ENCODE measurements around the gene SH3RF3. TPM values are rescaled to one million over a fixed set of nuclear protein-coding genes. Genes with fewer than 3 reads are reported as not detected.

Gene SH3RF3
- total and polyA plus RNA-seq, 10 of the 15 experiments (the other 5 are each of a cell fraction or from before 2014, with no cell fraction given), result 0.08 to 8.8 (median 2.3) TPM

DNA sequence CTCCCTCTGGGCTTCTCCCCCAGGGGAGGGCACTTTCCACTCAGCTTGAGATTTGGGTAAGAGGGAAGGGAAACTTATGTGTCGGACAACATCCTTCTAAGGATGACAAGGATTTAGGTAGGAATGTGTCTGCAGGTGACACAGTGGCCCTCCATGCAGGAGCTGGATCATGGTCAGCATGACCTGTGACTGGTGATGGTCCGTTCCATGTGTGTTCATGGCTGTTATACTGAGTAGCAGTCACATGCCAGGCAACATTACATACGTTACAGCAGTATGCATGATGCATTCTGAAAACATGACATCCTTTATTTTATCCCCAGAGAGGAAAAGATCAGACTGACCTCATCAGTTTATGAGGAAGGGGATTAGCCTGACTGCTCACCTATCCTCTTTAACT is 292.6 kb downstream of the SH3RF3 start:
- no peak for FAIRE-seq
- CTCF ChIA-PET, result interaction anchor here (0.6 kb wide), 1 partner anchor 233 kb away, joined by 4 read pairs; no protein-coding TSS in a partner anchor
- intact Hi-C loops (cut with micrococcal nuclease; ENCODE audit: unreplicated experiment), result no loop called here

More for the DNA sequence above, 292.6 kb downstream of the SH3RF3 start:
- no peak overlapping the region for H3K4me2 ChIP-seq (ENCODE audit: control insufficient read depth, insufficient read depth)
- no peaks in the 10 kb centered on the region for H3K4me1 ChIP-seq (ENCODE audit: control insufficient read depth, insufficient read depth, low read length)
- POLR2A ChIA-PET, result no interaction called here
- TF ChIP-seq, protein P1, sequence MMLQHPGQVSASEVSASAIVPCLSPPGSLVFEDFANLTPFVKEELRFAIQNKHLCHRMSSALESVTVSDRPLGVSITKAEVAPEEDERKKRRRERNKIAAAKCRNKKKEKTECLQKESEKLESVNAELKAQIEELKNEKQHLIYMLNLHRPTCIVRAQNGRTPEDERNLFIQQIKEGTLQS (IDR thresholded peaks at IDR 0.05; ENCODE audit: borderline replicate concordance, extremely low read depth, low read depth, low read length), result no peak
- TF ChIP-seq IRF4 (IDR thresholded peaks at IDR 0.05; ENCODE audit: low read depth, low read length) (no peak), KAT2A (conservative IDR thresholded peaks at IDR 0.05; ENCODE audit: control insufficient read depth, low read depth, low read length) (no peak), GATAD2B (conservative IDR thresholded peaks at IDR 0.05; ENCODE audit: low read depth) (no peak), RFX5 (IDR thresholded peaks at IDR 0.05; ENCODE audit: low read depth, low read length) (no peak), RAD21 (IDR thresholded peaks at IDR 0.05; ENCODE audit: insufficient read depth, low read depth, low read length) (no peak), MYB (IDR thresholded peaks at IDR 0.05; ENCODE audit: borderline replicate concordance, low read depth, low read length) (no peak), NFIC (IDR thresholded peaks at IDR 0.05; ENCODE audit: low read depth, low read length) (no peak), ASH2L (IDR thresholded peaks at IDR 0.05; ENCODE audit: borderline replicate concordance, low read depth) (no peak)
- TF ChIP-seq, protein P2, sequence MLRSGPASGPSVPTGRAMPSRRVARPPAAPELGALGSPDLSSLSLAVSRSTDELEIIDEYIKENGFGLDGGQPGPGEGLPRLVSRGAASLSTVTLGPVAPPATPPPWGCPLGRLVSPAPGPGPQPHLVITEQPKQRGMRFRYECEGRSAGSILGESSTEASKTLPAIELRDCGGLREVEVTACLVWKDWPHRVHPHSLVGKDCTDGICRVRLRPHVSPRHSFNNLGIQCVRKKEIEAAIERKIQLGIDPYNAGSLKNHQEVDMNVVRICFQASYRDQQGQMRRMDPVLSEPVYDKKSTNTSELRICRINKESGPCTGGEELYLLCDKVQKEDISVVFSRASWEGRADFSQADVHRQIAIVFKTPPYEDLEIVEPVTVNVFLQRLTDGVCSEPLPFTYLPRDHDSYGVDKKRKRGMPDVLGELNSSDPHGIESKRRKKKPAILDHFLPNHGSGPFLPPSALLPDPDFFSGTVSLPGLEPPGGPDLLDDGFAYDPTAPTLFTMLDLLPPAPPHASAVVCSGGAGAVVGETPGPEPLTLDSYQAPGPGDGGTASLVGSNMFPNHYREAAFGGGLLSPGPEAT (IDR thresholded peaks at IDR 0.05; ENCODE audit: low read depth), result no peak
- TF ChIP-seq, protein P3, sequence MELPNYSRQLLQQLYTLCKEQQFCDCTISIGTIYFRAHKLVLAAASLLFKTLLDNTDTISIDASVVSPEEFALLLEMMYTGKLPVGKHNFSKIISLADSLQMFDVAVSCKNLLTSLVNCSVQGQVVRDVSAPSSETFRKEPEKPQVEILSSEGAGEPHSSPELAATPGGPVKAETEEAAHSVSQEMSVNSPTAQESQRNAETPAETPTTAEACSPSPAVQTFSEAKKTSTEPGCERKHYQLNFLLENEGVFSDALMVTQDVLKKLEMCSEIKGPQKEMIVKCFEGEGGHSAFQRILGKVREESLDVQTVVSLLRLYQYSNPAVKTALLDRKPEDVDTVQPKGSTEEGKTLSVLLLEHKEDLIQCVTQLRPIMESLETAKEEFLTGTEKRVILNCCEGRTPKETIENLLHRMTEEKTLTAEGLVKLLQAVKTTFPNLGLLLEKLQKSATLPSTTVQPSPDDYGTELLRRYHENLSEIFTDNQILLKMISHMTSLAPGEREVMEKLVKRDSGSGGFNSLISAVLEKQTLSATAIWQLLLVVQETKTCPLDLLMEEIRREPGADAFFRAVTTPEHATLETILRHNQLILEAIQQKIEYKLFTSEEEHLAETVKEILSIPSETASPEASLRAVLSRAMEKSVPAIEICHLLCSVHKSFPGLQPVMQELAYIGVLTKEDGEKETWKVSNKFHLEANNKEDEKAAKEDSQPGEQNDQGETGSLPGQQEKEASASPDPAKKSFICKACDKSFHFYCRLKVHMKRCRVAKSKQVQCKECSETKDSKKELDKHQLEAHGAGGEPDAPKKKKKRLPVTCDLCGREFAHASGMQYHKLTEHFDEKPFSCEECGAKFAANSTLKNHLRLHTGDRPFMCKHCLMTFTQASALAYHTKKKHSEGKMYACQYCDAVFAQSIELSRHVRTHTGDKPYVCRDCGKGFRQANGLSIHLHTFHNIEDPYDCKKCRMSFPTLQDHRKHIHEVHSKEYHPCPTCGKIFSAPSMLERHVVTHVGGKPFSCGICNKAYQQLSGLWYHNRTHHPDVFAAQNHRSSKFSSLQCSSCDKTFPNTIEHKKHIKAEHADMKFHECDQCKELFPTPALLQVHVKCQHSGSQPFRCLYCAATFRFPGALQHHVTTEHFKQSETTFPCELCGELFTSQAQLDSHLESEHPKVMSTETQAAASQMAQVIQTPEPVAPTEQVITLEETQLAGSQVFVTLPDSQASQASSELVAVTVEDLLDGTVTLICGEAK (IDR thresholded peaks at IDR 0.05; ENCODE audit: borderline replicate concordance), result no peak
- TF ChIP-seq, protein P4, sequence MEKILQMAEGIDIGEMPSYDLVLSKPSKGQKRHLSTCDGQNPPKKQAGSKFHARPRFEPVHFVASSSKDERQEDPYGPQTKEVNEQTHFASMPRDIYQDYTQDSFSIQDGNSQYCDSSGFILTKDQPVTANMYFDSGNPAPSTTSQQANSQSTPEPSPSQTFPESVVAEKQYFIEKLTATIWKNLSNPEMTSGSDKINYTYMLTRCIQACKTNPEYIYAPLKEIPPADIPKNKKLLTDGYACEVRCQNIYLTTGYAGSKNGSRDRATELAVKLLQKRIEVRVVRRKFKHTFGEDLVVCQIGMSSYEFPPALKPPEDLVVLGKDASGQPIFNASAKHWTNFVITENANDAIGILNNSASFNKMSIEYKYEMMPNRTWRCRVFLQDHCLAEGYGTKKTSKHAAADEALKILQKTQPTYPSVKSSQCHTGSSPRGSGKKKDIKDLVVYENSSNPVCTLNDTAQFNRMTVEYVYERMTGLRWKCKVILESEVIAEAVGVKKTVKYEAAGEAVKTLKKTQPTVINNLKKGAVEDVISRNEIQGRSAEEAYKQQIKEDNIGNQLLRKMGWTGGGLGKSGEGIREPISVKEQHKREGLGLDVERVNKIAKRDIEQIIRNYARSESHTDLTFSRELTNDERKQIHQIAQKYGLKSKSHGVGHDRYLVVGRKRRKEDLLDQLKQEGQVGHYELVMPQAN (conservative IDR thresholded peaks at IDR 0.05), result no peak
- H3K27ac ChIP-seq (ENCODE audit: control insufficient read depth, insufficient read depth), result no peak overlapping the region
- 26% methylated on average over 3 of the region's 3 CpGs for WGBS (ENCODE audit: insufficient coverage, insufficient replicate concordance, low lambda C conversion rate, missing lambda C conversion rate)
- H3K36me3 ChIP-seq (ENCODE audit: control insufficient read depth in 2 of 2, insufficient read depth in 2 of 2, low read length in 1 of 2), result no peaks in the 10 kb centered on the region
- no peak overlapping the region for H3K9ac ChIP-seq (ENCODE audit: control insufficient read depth, insufficient read depth, low read length)
- RAD21 ChIA-PET (ENCODE audit: unreplicated experiment), result no interaction called here
- no TSS peak for BruUV-seq (replicated peaks)
- H3K79me2 ChIP-seq (ENCODE audit: control insufficient read depth, insufficient read depth, low read length), result no peaks in the 10 kb centered on the region
- DNase-seq (ENCODE audit: low read depth, low spot score) (no peak), ATAC-seq (no peak)
- H2AFZ ChIP-seq (ENCODE audit: control insufficient read depth, low read depth, low read length), result no peak overlapping the region
- no peaks in the 10 kb centered on the region for H3K27me3 ChIP-seq (replicated peaks in 1 of 2; ENCODE audit: control insufficient read depth in 2 of 2, insufficient read depth in 2 of 2, low read length in 1 of 2)
- in situ Hi-C loops (cut with MboI), result no loop called here
- SMC1A ChIA-PET (ENCODE audit: uncharacterized antibody, unreplicated experiment), result interaction anchor here (0.7 to 0.9 kb wide), 2 partner anchors 23 to 182 kb away, joined by 3 read pairs; no protein-coding TSS in a partner anchor
- no peak overlapping the region for H3K4me3 ChIP-seq
- H4K20me1 ChIP-seq (ENCODE audit: control insufficient read depth, insufficient read depth), result no peaks in the 10 kb centered on the region
- H3K9me3 ChIP-seq (replicated peaks; ENCODE audit: control insufficient read depth, insufficient read depth, low read length), result no peaks in the 10 kb centered on the region

Measured in GM12878 (cell line).